Skeletal muscle satellite cell (primary cell): ENCODE measurements around the gene ZNF837. TPM values are rescaled to one million over a fixed set of nuclear protein-coding genes. Genes with fewer than 3 reads are reported as not detected.
"Not testable (repeated sequence)": the region's sequence is repeated elsewhere in the genome, so short reads cannot be mapped to it uniquely, and the experiment has no call there.

Source experiments
- H3K27me3 ChIP-seq: 2 replicates; pipeline ENCODE4 v1.7.0; 2013; ENCODE audit warnings: low read length; ENCODE audit not compliant: control insufficient read depth, insufficient read depth
- H3K36me3 ChIP-seq: 2 replicates; pipeline ENCODE4 v1.7.0; 2013; ENCODE audit warnings: mild to moderate bottlenecking, control low read depth, low read length; ENCODE audit not compliant: insufficient read depth
- H3K4me1 ChIP-seq: 2 replicates; pipeline ENCODE4 v1.7.0; 2013; ENCODE audit warnings: low read length; ENCODE audit not compliant: control insufficient read depth, insufficient read depth
- H3K4me2 ChIP-seq: 2 replicates; pipeline ENCODE4 v1.7.0; 2013; ENCODE audit warnings: mild to moderate bottlenecking, low read length
- H3K4me3 ChIP-seq: 2 replicates; pipeline ENCODE4 v1.7.0; 2013; ENCODE audit warnings: low read length
- H3K9ac ChIP-seq: 2 replicates; pipeline ENCODE4 v1.7.0; 2013; ENCODE audit warnings: mild to moderate bottlenecking, low read depth, low read length, moderate library complexity
- H3K9me3 ChIP-seq: replicated peaks from 2 replicates; pipeline ENCODE4 v1.7.0; 2013; ENCODE audit warnings: mild to moderate bottlenecking, control low read depth, low read length
- total RNA-seq: library from RNA; depleted of rRNA; stranded (reverse); fragments of >200 nt; gene quantifications from 2 replicates; pipeline ENCODE4 v1.2.3, GENCODE V29; 2012; rRNA removed

Gene ZNF837
- 3.0 and 3.5 TPM in 2 replicates for total RNA-seq

GRCh38 chr19:58380662-58381459 lies at the start of gene ZNF837:
Gene ZNF837, minus strand, starts transcription at chr19:58381030. Its CDS starts 11,698 bp downstream, at chr19:58369332.
- H3K4me1 ChIP-seq = peaks cover 25% of the 10 kb centered on the region
- H3K4me2 ChIP-seq = peak within 1 kb of the TSS; percentile 94
- no peaks in the 10 kb centered on the region for H3K9me3 ChIP-seq
- H3K4me3 ChIP-seq = peak within 1 kb of the TSS; percentile 90
- H3K36me3 ChIP-seq = no peaks in the 10 kb centered on the region
- no peaks in the 10 kb centered on the region for H3K27me3 ChIP-seq
- peak within 1 kb of the TSS; percentile 91 for H3K9ac ChIP-seq

DNA sequence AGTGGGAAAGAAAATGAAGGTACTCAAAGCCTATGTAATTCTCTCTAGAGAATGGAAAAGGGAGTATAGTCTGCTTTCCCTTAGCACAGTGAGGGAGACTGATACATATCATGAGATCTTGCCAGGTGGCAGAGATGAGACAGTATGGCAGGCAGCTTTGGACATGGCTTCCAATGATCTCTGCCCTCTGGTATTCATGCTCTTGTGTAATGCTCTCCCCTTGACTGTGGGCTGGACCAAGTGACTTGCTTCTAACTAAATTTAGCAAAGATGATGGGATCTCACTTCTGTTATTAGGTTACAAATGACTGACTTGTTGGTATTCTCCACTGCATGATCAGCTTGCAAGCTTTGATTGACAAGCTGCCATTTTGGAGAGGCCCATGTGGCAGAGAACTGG lies 48.9 kb upstream of the ZNF837 start:
- no peak overlapping the region for H3K9ac ChIP-seq
- H3K4me3 ChIP-seq = no peak overlapping the region
- no peaks in the 10 kb centered on the region for H3K27me3 ChIP-seq
- no peaks in the 10 kb centered on the region for H3K4me1 ChIP-seq
- H3K9me3 ChIP-seq = peaks cover 64% of the 10 kb centered on the region
- H3K4me2 ChIP-seq = no peak overlapping the region
- peaks cover 49% of the 10 kb centered on the region for H3K36me3 ChIP-seq

GRCh38 chr19:58428617-58429016 lies 47.8 kb upstream of the ZNF837 start:
- H3K36me3 ChIP-seq = peaks cover 37% of the 10 kb centered on the region
- H3K27me3 ChIP-seq = no peaks in the 10 kb centered on the region
- peaks cover 53% of the 10 kb centered on the region for H3K9me3 ChIP-seq
- H3K4me2 ChIP-seq = no peak overlapping the region
- no peaks in the 10 kb centered on the region for H3K4me1 ChIP-seq
- no peak overlapping the region for H3K4me3 ChIP-seq
- no peak overlapping the region for H3K9ac ChIP-seq

DNA sequence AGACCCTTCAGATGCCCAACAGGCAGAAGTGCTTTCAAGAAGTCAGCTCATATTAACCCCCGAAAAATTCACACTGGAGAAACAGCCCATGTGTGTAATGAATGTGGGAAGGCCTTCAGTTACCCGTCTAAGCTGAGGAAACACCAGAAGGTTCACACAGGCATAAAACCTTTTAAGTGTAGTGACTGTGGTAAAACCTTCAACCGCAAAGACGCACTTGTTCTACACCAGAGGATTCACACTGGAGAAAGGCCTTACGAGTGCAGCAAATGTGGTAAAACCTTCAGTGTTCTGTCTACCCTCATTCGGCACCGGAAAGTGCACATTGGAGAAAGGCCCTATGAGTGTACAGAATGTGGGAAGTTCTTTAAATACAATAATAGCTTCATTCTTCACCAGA lies 36.2 kb upstream of the ZNF837 start:
- Histone ChIP-seq H3K27me3 (no peaks in the 10 kb centered on the region), H3K9ac (no peak overlapping the region), H3K9me3 (peaks cover 11% of the 10 kb centered on the region), H3K36me3 (peaks cover 45% of the 10 kb centered on the region), H3K4me1 (no peaks in the 10 kb centered on the region), H3K4me2 (no peak overlapping the region), H3K4me3 (no peak overlapping the region)

DNA sequence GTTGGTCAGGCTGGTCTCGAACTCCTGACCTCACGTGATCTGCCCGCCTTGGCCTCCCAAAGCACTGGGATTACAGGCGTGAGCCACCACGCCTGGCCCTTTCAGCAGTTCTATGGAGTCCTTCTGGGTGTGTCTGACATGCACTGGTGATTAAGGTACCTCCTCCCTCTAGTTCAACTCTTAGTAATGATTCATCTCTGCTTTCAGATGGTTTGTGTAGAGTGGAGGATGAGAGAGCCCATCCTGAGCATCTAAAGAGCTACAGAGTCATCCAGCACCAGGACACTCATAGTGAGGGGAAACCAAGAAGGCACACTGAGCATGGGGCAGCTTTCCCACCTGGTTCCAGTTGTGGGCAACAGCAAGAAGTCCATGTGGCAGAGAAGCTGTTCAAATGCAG lies 35.8 kb upstream of the ZNF837 start:
- H3K27me3 ChIP-seq = no peaks in the 10 kb centered on the region
- peaks cover 11% of the 10 kb centered on the region for H3K9me3 ChIP-seq
- H3K4me3 ChIP-seq = no peak overlapping the region
- H3K9ac ChIP-seq = no peak overlapping the region
- peaks cover 45% of the 10 kb centered on the region for H3K36me3 ChIP-seq
- H3K4me1 ChIP-seq = no peaks in the 10 kb centered on the region
- H3K4me2 ChIP-seq = no peak overlapping the region

GRCh38 chr19:58409010-58409790 lies 28.4 kb upstream of the ZNF837 start:
- peak overlapping the region; percentile 97 for H3K4me2 ChIP-seq
- no peaks in the 10 kb centered on the region for H3K9me3 ChIP-seq
- peaks cover 4% of the 10 kb centered on the region for H3K36me3 ChIP-seq
- H3K4me1 ChIP-seq = peaks cover 18% of the 10 kb centered on the region
- peak overlapping the region; percentile 98 for H3K9ac ChIP-seq
- no peaks in the 10 kb centered on the region for H3K27me3 ChIP-seq
- peak overlapping the region; percentile 100 for H3K4me3 ChIP-seq

GRCh38 chr19:58408152-58409009 lies 27.6 kb upstream of the ZNF837 start, which contains the start of gene ZNF584:
Gene ZNF584, plus strand, starts transcription at chr19:58408649. Its CDS starts 499 bp downstream, at chr19:58409148.
- no peaks in the 10 kb centered on the region for H3K27me3 ChIP-seq
- H3K4me1 ChIP-seq = peaks cover 18% of the 10 kb centered on the region
- H3K9ac ChIP-seq = peak within 1 kb of the TSS; percentile 98
- H3K9me3 ChIP-seq = no peaks in the 10 kb centered on the region
- peaks cover 4% of the 10 kb centered on the region for H3K36me3 ChIP-seq
- H3K4me3 ChIP-seq = peak within 1 kb of the TSS; percentile 100
- H3K4me2 ChIP-seq = peak within 1 kb of the TSS; percentile 97

GRCh38 chr19:58407658-58408151 lies 26.9 kb upstream of the ZNF837 start:
- Histone ChIP-seq H3K27me3 (no peaks in the 10 kb centered on the region), H3K4me1 (peaks cover 18% of the 10 kb centered on the region), H3K4me2 (peak overlapping the region; percentile 97), H3K4me3 (peak overlapping the region; percentile 100), H3K9ac (peak overlapping the region; percentile 98), H3K9me3 (no peaks in the 10 kb centered on the region), H3K36me3 (peaks cover 4% of the 10 kb centered on the region)

DNA sequence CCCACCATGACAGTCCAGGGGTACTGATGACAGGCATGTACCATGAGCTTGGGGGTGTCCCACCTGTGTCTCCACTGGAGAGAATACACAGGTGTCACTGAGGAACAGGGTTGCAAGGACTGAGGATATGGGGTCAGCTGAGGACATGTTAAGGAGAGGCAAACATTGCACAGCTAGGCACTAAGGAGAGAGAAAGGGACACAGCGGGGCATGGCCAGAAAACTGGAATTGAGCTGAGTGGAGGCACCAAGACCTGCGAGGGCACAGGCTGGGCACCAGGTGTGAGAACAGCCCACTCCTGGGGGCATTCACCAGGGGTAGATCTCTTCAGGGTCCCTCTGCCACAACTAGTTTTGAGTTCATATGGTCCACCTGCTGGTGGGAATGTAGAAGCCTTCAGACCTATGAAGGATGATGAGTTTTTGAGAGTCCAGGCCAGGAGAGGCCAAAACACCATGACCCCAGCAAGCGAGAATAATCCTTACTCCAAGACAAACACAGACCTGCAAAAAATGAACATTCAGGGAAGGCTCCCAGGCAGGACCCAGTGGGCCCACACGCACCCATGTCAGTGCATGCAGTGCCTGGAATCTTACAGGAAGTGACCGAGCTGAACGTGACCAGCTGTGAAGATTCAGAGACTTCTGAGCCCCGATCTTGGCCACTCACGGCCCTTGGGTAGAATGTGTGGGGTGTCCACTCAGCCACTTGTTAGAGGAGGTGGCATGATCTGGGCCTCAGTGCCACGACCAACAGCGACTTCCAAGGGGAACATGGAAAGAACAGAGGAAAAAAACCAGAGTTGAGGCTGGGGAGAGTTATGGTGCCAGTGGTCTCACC lies 26.2 kb upstream of the ZNF837 start:
- Histone ChIP-seq H3K9me3 (no peaks in the 10 kb centered on the region), H3K9ac (peak overlapping the region; percentile 98), H3K36me3 (no peaks in the 10 kb centered on the region), H3K4me1 (peaks cover 21% of the 10 kb centered on the region), H3K4me3 (peak overlapping the region; percentile 100), H3K27me3 (no peaks in the 10 kb centered on the region), H3K4me2 (peak overlapping the region; percentile 97)

DNA sequence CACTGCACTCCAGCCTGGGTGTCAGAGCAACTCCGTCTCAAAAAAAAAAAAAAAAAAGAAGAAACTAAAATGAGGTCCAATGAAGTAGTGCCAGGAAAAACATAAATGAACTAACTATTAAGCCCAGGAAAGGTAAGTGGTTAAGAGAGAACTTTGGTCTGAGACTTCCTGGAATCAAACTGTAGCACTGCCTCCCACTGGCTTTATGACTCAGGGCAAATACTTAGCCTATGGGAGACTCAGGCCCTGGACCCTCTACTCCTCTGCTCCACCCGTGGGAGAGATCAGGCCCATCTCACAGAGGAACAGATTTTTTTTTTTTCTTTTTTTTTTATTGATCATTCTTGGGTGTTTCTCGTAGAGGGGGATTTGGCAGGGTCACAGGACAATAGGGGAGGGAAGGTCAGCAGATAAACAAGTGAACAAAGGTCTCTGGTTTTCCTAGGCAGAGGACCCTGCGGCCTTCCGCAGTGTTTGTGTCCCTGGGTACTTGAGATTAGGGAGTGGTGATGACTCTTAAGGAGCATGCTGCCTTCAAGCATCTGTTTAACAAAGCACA lies 23.2 kb upstream of the ZNF837 start:
- not testable (repeated sequence) for H3K36me3 ChIP-seq, H3K4me2 ChIP-seq, H3K9me3 ChIP-seq, H3K4me3 ChIP-seq, H3K9ac ChIP-seq, H3K27me3 ChIP-seq
- peaks cover 23% of the 10 kb centered on the region for H3K4me1 ChIP-seq
